BJ (cell line): Measurements from ENCODE around the gene POLR2J2. TPM values are rescaled to one million over a fixed set of nuclear protein-coding genes. Genes with fewer than 3 reads are reported as not detected.

ENCODE experiments used
- polyA plus RNA-seq: library from polyadenylated mRNA; depleted of rRNA; stranded (reverse); fragments of >200 nt; gene quantifications from 2 replicates; pipeline ENCODE4 v1.2.3, GENCODE V29; 2011; rRNA removed
- small RNA-seq: library from RNA; depleted of rRNA; stranded (forward); fragments of <200 nt; gene quantifications from one replicate; pipeline ENCODE3, GENCODE V24; 2012; ENCODE audit warnings: low replicate concordance, low read depth; ENCODE audit not compliant: insufficient read length

The POLR2J2 gene
- polyA plus RNA-seq, 1 experiment, result 4.5 TPM

Small RNAs within 50 kb of the gene (small RNA-seq; reads per million reads assigned to genes)
- not detected for gene AC105052.3
- gene UPK3BL1, result not detected

Other genes with a start within 250 kb of the POLR2J2 start
- 27.3 and 41.6 TPM in 2 replicates for gene ORAI2, start 238.1 kb downstream of the POLR2J2 start, polyA plus RNA-seq
- 4.5 and 5.9 TPM in 2 replicates for gene ALKBH4, start 206.8 kb downstream of the POLR2J2 start, polyA plus RNA-seq
- 8.2 and 15.1 TPM in 2 replicates for gene LRWD1, start 206.7 kb downstream of the POLR2J2 start, polyA plus RNA-seq
- gene POLR2J, start 192.7 kb downstream of the POLR2J2 start, polyA plus RNA-seq, result 46.9 and 68.0 TPM in 2 replicates
- 9.5 and 15.0 TPM in 2 replicates for gene RASA4B, start 153.9 kb downstream of the POLR2J2 start, polyA plus RNA-seq
- gene UPK3BL2, start 128.0 kb downstream of the POLR2J2 start, polyA plus RNA-seq, result 6.1 and 19.5 TPM in 2 replicates
- not detected in 2 replicates for gene SPDYE2, start 120.4 kb downstream of the POLR2J2 start, polyA plus RNA-seq
- gene POLR2J3, start 99.1 kb downstream of the POLR2J2 start, polyA plus RNA-seq, result 41.5 and 118 TPM in 2 replicates
- 26.9 and 54.5 TPM in 2 replicates for gene RASA4, start 54.9 kb downstream of the POLR2J2 start, polyA plus RNA-seq
- 49.5 and 58.9 TPM in 2 replicates for gene UPK3BL1, start 28.9 kb downstream of the POLR2J2 start, polyA plus RNA-seq
- gene SPDYE2B, start 21.3 kb downstream of the POLR2J2 start, polyA plus RNA-seq, result not detected in 2 replicates
- gene FAM185A, start 77.3 kb upstream of the POLR2J2 start, polyA plus RNA-seq, result 3.0 and 3.4 TPM in 2 replicates
- 2.4 and 3.4 TPM in 2 replicates for gene LRRC17, start 241.3 kb upstream of the POLR2J2 start, polyA plus RNA-seq